PC-9 (cell line): ENCODE results near the gene MRPL55. TPM values are rescaled to one million over a fixed set of nuclear protein-coding genes. Genes with fewer than 3 reads are reported as not detected.

Source experiments
- BruUV-seq: library from RNA; stranded (reverse); fragments of 400-500 nt; replicated peaks from 2 replicates; lab custom pipeline; 2021; lab: Mats Ljungman, UMichigan
- CTCF ChIA-PET: fragments of 300-600 bp; sonication (Branson Sonifier 250); formaldehyde crosslinking; loops from one replicate; lab custom pipeline; 2022; ENCODE audit warnings: antibody characterized with exemption; lab: Charles Lee
- POLR2A ChIA-PET: fragments of 300-600 bp; sonication (Branson Sonifier 250); formaldehyde crosslinking; loops from one replicate; lab custom pipeline; 2022; ENCODE audit warnings: antibody characterized with exemption; ENCODE audit not compliant: unreplicated experiment; lab: Charles Lee
- DNase-seq, 2 experiments: peaks; one replicate each; pipeline versions ENCODE4 v3.0.0 to v3.0.0-alpha.2; 2015 to 2022; ENCODE audit warnings: mixed read lengths in 1 of 2
- H2AFZ ChIP-seq: fragments of 200-600 bp; sonication (generic); 2 replicates; pipeline ENCODE4 v1.8.1; 2017; ENCODE audit warnings: antibody characterized with exemption
- H3F3A ChIP-seq: fragments of 200-600 bp; sonication (generic); 2 replicates; pipeline ENCODE4 v1.8.1; 2017; ENCODE audit warnings: antibody characterized with exemption, mild to moderate bottlenecking, low read depth; ENCODE audit not compliant: insufficient read depth
- H3K27ac ChIP-seq: fragments of 200-600 bp; sonication (generic); 2 replicates; pipeline ENCODE4 v1.6.1; 2016; ENCODE audit warnings: mixed run types
- H3K27me3 ChIP-seq: fragments of 200-600 bp; sonication (generic); 2 replicates; pipeline ENCODE4 v1.6.1; 2016; ENCODE audit warnings: low read depth, mixed run types; ENCODE audit not compliant: insufficient read depth
- H3K36me3 ChIP-seq: fragments of 200-600 bp; sonication (generic); 2 replicates; pipeline ENCODE4 v1.6.1; 2016; ENCODE audit warnings: low read depth, mixed run types
- H3K4me1 ChIP-seq: fragments of 200-600 bp; sonication (generic); replicated peaks from 2 replicates; pipeline ENCODE4 v1.6.1; 2016; ENCODE audit warnings: mixed run types; ENCODE audit not compliant: insufficient read depth
- H3K4me2 ChIP-seq: fragments of 200-600 bp; sonication (generic); 2 replicates; pipeline ENCODE4 v1.6.1; 2017; ENCODE audit warnings: mixed run types
- H3K4me3 ChIP-seq: fragments of 200-600 bp; sonication (generic); 2 replicates; pipeline ENCODE4 v1.6.1; 2016; ENCODE audit warnings: mixed run types
- H3K79me2 ChIP-seq: fragments of 200-600 bp; sonication (generic); 2 replicates; pipeline ENCODE4 v1.6.1; 2017; ENCODE audit warnings: low read depth, mixed run types
- H3K9me2 ChIP-seq: fragments of 200-600 bp; sonication (generic); 2 replicates; pipeline ENCODE4 v1.8.1; 2017; ENCODE audit warnings: mild to moderate bottlenecking; ENCODE audit not compliant: insufficient read depth
- H3K9me3 ChIP-seq: fragments of 200-600 bp; sonication (generic); 2 replicates; pipeline ENCODE4 v1.8.1; 2016; ENCODE audit warnings: low read depth; ENCODE audit not compliant: insufficient read depth
- H4K20me1 ChIP-seq: fragments of 200-600 bp; sonication (generic); 2 replicates; pipeline ENCODE4 v1.8.1; 2017; ENCODE audit not compliant: insufficient read depth
- CTCF ChIP-seq: fragments of 200-600 bp; sonication (generic); conservative IDR thresholded peaks from 2 replicates; pipeline ENCODE4 v1.6.1; 2017; ENCODE audit warnings: mixed run types, antibody characterized with exemption, mild to moderate bottlenecking, moderate library complexity
- EZH2 ChIP-seq: fragments of 200-600 bp; sonication (generic); IDR thresholded peaks from 2 replicates; pipeline ENCODE4 v1.8.0; 2017; ENCODE audit warnings: antibody characterized with exemption, low read depth
- intact Hi-C: fragments of 100-400 bp; cut with micrococcal nuclease; formaldehyde crosslinking; loops from one replicate; pipeline ENCODE4 v1.10.0; 2022; ENCODE audit not compliant: unreplicated experiment
- total RNA-seq: library from RNA; stranded (reverse); gene quantifications from 2 replicates; pipeline ENCODE4 v1.2.3, GENCODE V29; 2021

MRPL55 gene
- total RNA-seq, 1 experiment from 2014 or later = 81.0 TPM

- Histone ChIP-seq H3K27ac (peak overlapping the region; percentile 41; the same call in 1 of the 2 replicates), H3K9me2 (no peaks in the 10 kb centered on the region), H3K4me3 (peak overlapping the region; percentile 67), H3K79me2 (peaks cover 42% of the 10 kb centered on the region), H3K9me3 (no peaks in the 10 kb centered on the region), H2AFZ (peak overlapping the region; percentile 89), H3F3A (no peaks in the 10 kb centered on the region), H3K36me3 (no peaks in the 10 kb centered on the region), H3K27me3 (no peaks in the 10 kb centered on the region), H3K4me2 (peak overlapping the region; percentile 78), H3K4me1 (peaks cover 9% of the 10 kb centered on the region), H4K20me1 (peaks cover 27% of the 10 kb centered on the region)
- CTCF ChIA-PET = interaction anchor here (0.6 to 0.7 kb wide), 2 partner anchors 26 to 139 kb away, joined by 4 to 11 read pairs; no protein-coding TSS in a partner anchor
- TF ChIP-seq CTCF (no peak), EZH2 (no peak)
- TSS peak; percentile 87 for BruUV-seq
- no peak for DNase-seq
- intact Hi-C loops = loop anchor here (10.0 kb wide), 2 partner anchors 655 to 1085 kb away; no protein-coding TSS in a partner anchor
- POLR2A ChIA-PET = no interaction called here
Measured at GRCh38 chr1:228139406-228139930, 30.4 kb upstream of the MRPL55 start.

GRCh38 chr1:228136901-228137300 is 27.8 kb upstream of the MRPL55 start:
- no TSS peak for BruUV-seq
- ChIA-PET POLR2A (interaction anchor here (0.7 kb wide), 1 partner anchor 138 kb away, joined by 13 read pairs; no protein-coding TSS in a partner anchor), CTCF (no interaction called here)
- no peaks in the 10 kb centered on the region for H3K9me2 ChIP-seq
- H3K4me2 ChIP-seq = no peak overlapping the region
- no peak overlapping the region for H2AFZ ChIP-seq
- TF ChIP-seq EZH2 = no peak
- no peak for TF ChIP-seq CTCF
- no peaks in the 10 kb centered on the region for H3K9me3 ChIP-seq
- no peaks in the 10 kb centered on the region for H3K36me3 ChIP-seq
- H3K4me1 ChIP-seq = peaks cover 16% of the 10 kb centered on the region
- no peak overlapping the region for H3K27ac ChIP-seq
- H3K4me3 ChIP-seq = no peak overlapping the region
- peaks cover 5% of the 10 kb centered on the region; the same call in 1 of the 2 replicates for H3F3A ChIP-seq
- no peaks in the 10 kb centered on the region for H3K27me3 ChIP-seq
- peaks cover 16% of the 10 kb centered on the region for H3K79me2 ChIP-seq
- peaks cover 2% of the 10 kb centered on the region; the same call in 1 of the 2 replicates for H4K20me1 ChIP-seq
- intact Hi-C loops = loop anchor here (10.0 kb wide), 2 partner anchors 652 to 1088 kb away; no protein-coding TSS in a partner anchor
- peak in 1 of 2 experiments; percentile 59 for DNase-seq

GRCh38 chr1:228134591-228134990 is 25.5 kb upstream of the MRPL55 start:
- H4K20me1 ChIP-seq = no peaks in the 10 kb centered on the region
- peaks cover 12% of the 10 kb centered on the region; the same call in 1 of the 2 replicates for H3F3A ChIP-seq
- H3K27ac ChIP-seq = no peak overlapping the region
- CTCF ChIA-PET = no interaction called here
- H3K27me3 ChIP-seq = no peaks in the 10 kb centered on the region
- no TSS peak for BruUV-seq
- H3K79me2 ChIP-seq = no peaks in the 10 kb centered on the region
- no peak for TF ChIP-seq EZH2
- TF ChIP-seq CTCF = no peak
- POLR2A ChIA-PET = no interaction called here
- peaks cover 16% of the 10 kb centered on the region for H3K4me1 ChIP-seq
- H3K9me2 ChIP-seq = no peaks in the 10 kb centered on the region
- no peak for DNase-seq
- intact Hi-C loops = loop anchor here (5.0 to 10.0 kb wide), 4 partner anchors 243 to 1090 kb away; no protein-coding TSS in a partner anchor
- H2AFZ ChIP-seq = no peak overlapping the region
- no peaks in the 10 kb centered on the region for H3K36me3 ChIP-seq
- no peak overlapping the region for H3K4me3 ChIP-seq
- no peaks in the 10 kb centered on the region for H3K9me3 ChIP-seq
- H3K4me2 ChIP-seq = no peak overlapping the region
